ENCODE results near the gene ABCC3.

The ABCC3 gene

GRCh38 chr17:50725769-50726655 lies 91.3 kb downstream of the ABCC3 start:
- no peak for DNase-seq (ENCODE audit: low read depth)
- H3K4me3 ChIP-seq (ENCODE audit: control insufficient read depth, low read depth, low read length), result no peak overlapping the region
- no peak for TF ChIP-seq CTCF (IDR thresholded peaks at IDR 0.05; ENCODE audit: control insufficient read depth, insufficient read depth, low read depth, low read length, missing control alignments)

GRCh38 chr17:50728112-50728429 lies 93.4 kb downstream of the ABCC3 start:
- no peak for TF ChIP-seq CTCF (IDR thresholded peaks at IDR 0.05; ENCODE audit: control insufficient read depth, insufficient read depth, low read depth, low read length, missing control alignments)
- H3K4me3 ChIP-seq (ENCODE audit: control insufficient read depth, low read depth, low read length), result no peak overlapping the region
- DNase-seq (ENCODE audit: low read depth), result no peak

- no peak for TF ChIP-seq CTCF (IDR thresholded peaks at IDR 0.05; ENCODE audit: control insufficient read depth, insufficient read depth, low read depth, low read length, missing control alignments)
- no peak overlapping the region for H3K4me3 ChIP-seq (ENCODE audit: control insufficient read depth, low read depth, low read length)
- DNase-seq (ENCODE audit: low read depth), result no peak
Observed at GRCh38 chr17:50728881-50729765, 94.4 kb downstream of the ABCC3 start.

- no peak for DNase-seq (ENCODE audit: low read depth)
- no peak for TF ChIP-seq CTCF (IDR thresholded peaks at IDR 0.05; ENCODE audit: control insufficient read depth, insufficient read depth, low read depth, low read length, missing control alignments)
- no peak overlapping the region for H3K4me3 ChIP-seq (ENCODE audit: control insufficient read depth, low read depth, low read length)
Observed at GRCh38 chr17:50731575-50732460, 97.1 kb downstream of the ABCC3 start.

- no peak for TF ChIP-seq CTCF (IDR thresholded peaks at IDR 0.05; ENCODE audit: control insufficient read depth, insufficient read depth, low read depth, low read length, missing control alignments)
- DNase-seq (ENCODE audit: low read depth), result no peak
- H3K4me3 ChIP-seq (ENCODE audit: control insufficient read depth, low read depth, low read length), result no peak overlapping the region
Observed at GRCh38 chr17:50735287-50735686, 100.6 kb downstream of the ABCC3 start.

GRCh38 chr17:50737118-50737698 lies 102.5 kb downstream of the ABCC3 start:
- no peak for TF ChIP-seq CTCF (IDR thresholded peaks at IDR 0.05; ENCODE audit: control insufficient read depth, insufficient read depth, low read depth, low read length, missing control alignments)
- no peak for DNase-seq (ENCODE audit: low read depth)

More at GRCh38 chr17:50737118-50737698, 102.5 kb downstream of the ABCC3 start:
- H3K4me3 ChIP-seq (ENCODE audit: control insufficient read depth, low read depth, low read length), result no peak overlapping the region
